Lung microvascular endothelial cell (primary cell): ENCODE data around the gene EPPIN. TPM values are rescaled to one million over a fixed set of nuclear protein-coding genes. Genes with fewer than 3 reads are reported as not detected.
A peak's percentile ranks its signal among the peaks of the same experiment; 100 is the strongest.
"Not testable (repeated sequence)": the region's sequence is repeated elsewhere in the genome, so short reads cannot be mapped to it uniquely, and the experiment has no call there.

Source experiments
- DNase-seq, 2 donors: peaks; one replicate each; pipeline versions ENCODE4 v3.0.0 to v3.0.0-alpha.2; 2010; ENCODE audit warnings: low read depth in 2 of 2
- total RNA-seq: library from RNA; depleted of rRNA; stranded (reverse); fragments of >200 nt; gene quantifications from 2 replicates; pipeline ENCODE4 v1.2.1, GENCODE V29; 2014

EPPIN gene
- not detected in 2 replicates for total RNA-seq

DNA sequence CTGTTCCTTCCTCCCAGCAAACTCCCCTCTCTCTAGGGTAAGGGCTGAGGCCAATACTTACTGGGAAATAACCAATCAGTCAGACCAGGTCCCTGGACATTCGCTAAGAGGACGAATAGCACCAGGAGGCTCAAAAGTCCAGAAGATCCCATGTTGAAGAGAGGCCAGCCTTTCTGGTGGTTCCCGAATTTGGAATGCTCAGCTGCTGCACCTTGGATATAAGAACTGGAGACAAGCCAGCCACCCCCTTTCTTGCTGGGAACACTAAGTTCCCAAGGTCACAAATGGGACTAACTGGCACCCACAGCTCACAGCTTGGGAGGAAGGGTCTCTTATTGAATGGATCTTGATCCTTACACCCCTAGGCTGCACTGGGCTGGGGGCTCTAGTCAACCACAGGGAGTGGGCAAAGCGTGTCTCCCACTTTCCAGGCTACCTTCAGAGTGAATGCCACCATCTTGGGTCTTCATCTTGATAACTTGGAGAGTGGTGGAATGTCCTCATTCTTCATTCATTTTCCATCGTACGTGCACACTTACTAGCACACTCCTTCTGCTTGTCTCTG is at the start of gene EPPIN:
EPPIN (minus strand) TSS at position 196 of the 565 bp plus-strand sequence; CDS start at position 152, 44 bp downstream.
- no peak for DNase-seq

DNA sequence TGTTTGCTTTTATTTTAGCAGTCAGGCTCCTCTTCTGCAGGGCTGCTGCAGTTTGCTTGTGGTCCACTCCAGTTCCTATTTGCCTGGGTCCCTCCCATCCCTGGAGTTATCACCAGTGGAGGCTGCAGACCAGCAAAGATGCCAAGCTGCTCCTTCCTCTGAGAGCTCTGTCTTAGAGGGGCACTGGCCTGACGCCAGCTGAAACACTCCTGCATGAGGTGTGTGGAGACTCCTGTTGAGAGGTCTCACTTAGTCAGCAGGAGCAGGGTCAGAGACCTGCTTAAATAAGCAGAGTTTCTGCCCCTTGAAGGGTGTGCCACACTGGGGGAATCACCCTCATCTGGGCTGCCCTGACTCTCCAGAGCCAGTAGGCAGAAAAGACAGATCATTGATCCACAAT is 48.0 kb upstream of the EPPIN start:
- no peak for DNase-seq

DNA sequence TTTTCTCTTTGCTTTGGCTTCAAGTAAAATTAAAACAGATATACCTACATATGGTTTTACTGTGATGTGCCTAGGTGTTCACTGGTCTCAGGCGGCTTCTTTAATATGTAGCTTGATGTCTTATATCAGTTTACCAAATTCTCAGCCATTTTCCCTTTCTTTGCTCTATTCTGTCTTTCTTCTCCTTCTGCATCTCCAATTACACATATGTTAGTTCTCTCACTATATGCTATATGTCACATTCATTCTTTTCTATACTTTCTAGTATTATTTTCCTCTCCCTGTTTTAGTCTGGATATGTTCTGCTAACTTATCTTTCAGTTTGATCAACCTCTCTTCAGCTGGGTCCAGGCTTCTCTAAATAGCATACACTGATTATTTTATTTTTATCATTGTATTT is 46.3 kb upstream of the EPPIN start:
- DNase-seq: no peak

GRCh38 chr20:45592574-45593189 is 45.5 kb upstream of the EPPIN start:
- peak; percentile 36 to 55 for DNase-seq

GRCh38 chr20:45589725-45590124 is 42.5 kb upstream of the EPPIN start:
- DNase-seq: no peak

- no peak for DNase-seq
Observed at GRCh38 chr20:45588800-45589199, 41.6 kb upstream of the EPPIN start.

GRCh38 chr20:45585986-45586385 is 38.8 kb upstream of the EPPIN start:
- DNase-seq: not testable (repeated sequence)

- not testable (repeated sequence) for DNase-seq
Observed at GRCh38 chr20:45584294-45584693, 37.1 kb upstream of the EPPIN start.

DNA sequence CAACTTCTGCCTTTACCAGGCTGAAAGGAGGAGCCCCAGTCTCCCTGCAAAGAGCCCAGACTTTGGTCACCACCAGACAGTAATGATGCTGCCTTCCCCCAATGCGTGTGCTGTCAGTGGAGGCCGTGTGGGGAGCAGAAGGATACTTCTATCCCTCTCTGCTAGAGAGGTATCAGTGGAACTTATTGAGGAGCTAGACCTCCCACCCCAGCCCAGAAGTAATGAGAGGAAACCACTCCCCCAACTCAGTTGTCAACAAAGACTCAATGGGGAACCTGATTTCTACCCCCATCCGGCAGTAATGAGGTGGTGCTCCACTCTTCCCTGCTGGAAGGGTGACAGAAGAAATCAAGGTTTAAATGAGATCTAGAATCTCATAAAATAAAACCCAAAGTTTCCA is 36.3 kb upstream of the EPPIN start:
- no peak for DNase-seq

- no peak for DNase-seq
Observed at GRCh38 chr20:45581702-45582101, 34.5 kb upstream of the EPPIN start.

DNA sequence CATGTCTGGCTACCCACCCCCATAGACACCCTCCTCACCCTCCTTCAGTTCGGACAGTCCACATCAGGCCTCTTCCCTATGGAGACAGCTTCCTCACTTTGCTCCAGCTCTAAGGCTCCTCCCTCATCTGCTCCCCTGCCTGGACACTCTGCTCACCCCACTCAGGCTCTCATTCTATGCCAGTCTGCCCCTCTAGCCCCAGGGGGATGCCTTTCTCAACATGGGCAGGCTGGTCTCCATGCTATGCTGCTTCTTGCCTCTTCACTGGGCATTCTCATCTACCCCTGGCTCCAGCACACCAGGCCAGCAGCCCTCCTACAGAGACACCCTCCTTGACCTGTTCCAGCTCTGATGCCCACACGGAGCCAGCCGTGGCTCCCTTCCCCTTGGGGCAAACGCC is 32.0 kb upstream of the EPPIN start, which contains the start of gene WFDC8:
WFDC8 (minus strand) TSS at position 101 of the 400 bp plus-strand sequence; CDS start at position 64, 37 bp downstream.
- DNase-seq: no peak

GRCh38 chr20:45578231-45578630 is 31.0 kb upstream of the EPPIN start:
- no peak for DNase-seq

DNA sequence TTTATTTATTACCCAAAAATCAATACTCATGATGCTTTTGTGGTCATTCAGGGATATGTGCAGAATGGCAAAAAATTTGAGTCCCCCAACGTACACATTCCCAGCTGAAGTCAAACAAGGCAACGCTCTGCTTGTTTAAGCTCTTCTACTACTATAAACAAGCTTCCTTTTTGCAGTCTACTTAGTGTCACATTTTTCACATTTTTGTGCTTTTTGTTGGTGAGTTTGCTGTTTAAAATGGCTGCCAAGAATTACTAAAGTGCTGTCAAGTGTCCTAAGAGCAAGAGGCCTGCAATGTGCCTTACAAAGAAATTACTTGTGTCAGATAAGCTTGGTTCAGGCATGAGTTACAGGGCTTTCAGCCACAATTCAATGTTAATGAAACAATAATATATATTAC is 29.8 kb upstream of the EPPIN start:
- DNase-seq: no peak

GRCh38 chr20:45575931-45576330 is 28.7 kb upstream of the EPPIN start:
- DNase-seq: no peak

GRCh38 chr20:45569650-45570049 is 22.4 kb upstream of the EPPIN start:
- not testable (repeated sequence) for DNase-seq

DNA sequence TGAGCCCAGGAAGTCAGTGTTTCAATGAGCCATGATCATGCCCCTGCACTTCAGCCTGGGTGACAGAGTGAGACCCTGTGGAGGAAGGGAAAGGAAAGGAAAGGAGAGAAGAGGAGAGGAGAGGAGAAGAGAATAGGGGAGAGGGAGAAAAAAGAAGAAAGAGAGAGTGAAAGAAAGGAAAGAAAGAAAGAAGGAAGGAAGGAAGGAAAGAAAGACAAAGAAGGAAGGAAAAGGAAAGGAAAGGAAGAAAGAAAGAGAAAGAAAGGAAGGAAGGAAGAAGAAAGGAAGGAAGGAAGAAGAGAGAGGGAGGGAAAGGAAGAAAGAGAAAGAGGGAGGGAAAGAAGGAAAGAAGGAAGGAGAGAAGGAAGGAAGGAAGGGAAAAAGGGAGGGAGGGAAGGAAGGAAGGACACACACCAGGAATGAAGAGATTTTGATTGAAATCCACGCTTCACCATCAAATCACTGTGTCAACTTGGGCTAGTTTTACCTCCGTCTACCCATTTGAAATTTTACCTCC is 17.6 kb upstream of the EPPIN start:
- DNase-seq: no peak

- DNase-seq: no peak
Observed at GRCh38 chr20:45555198-45555597, 8.0 kb upstream of the EPPIN start.

DNA sequence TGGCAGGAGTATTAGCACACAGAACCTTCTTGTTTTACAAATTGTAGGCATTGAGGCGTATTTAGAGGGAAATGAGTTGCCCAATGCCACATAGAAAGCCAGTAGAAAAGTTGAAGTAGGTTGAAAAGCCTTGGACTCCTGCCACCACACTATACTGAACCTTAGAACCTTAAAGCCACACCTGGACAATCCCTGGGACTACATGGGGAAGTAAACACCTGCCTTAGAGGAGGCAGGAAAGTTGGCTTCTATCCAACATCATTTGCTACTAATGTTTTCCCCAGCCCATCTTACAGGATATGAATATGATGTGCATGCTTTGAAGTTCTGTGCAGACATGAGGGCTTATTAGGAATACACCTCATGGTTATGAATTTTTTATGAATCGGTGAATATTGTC is 5.3 kb upstream of the EPPIN start:
- no peak for DNase-seq

DNA sequence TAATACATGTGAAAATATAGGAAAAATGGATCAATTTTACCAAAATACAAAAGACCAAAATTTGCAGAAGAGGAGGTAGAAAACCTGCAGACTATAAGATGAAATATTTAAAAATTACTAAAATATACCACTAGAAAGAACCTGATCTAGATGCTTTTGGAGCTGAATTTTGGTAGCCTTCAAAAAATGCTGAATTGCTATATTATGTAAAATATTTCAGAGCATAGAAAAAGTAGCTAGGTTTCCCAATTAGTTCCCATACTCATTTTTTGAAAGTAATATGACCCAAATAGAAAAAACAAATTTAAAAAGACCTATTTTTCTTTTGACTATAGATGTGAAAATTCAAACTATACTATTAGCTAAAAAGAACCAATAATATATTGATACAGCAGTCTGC is 3.6 kb upstream of the EPPIN start:
- no peak for DNase-seq

DNA sequence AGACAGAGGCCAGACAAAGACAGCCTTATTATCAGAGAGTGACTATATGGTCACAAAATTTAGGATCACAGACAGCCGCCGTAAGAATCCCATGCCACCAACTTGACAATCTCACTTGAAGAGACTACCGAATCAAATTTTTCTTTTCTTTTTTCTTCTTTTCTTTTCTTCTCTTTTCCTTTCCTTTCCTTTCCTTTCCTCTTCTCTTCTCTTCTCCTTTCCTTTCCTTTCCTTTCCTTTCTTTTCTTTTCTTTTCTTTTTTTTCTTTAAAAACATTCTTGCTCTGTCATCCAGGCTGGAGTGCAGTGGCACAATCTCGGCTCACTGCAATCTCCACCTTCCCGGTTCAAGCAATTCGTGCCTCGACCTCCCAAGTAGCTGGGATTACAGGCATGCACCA is 1.2 kb upstream of the EPPIN start:
- DNase-seq: no peak

DNA sequence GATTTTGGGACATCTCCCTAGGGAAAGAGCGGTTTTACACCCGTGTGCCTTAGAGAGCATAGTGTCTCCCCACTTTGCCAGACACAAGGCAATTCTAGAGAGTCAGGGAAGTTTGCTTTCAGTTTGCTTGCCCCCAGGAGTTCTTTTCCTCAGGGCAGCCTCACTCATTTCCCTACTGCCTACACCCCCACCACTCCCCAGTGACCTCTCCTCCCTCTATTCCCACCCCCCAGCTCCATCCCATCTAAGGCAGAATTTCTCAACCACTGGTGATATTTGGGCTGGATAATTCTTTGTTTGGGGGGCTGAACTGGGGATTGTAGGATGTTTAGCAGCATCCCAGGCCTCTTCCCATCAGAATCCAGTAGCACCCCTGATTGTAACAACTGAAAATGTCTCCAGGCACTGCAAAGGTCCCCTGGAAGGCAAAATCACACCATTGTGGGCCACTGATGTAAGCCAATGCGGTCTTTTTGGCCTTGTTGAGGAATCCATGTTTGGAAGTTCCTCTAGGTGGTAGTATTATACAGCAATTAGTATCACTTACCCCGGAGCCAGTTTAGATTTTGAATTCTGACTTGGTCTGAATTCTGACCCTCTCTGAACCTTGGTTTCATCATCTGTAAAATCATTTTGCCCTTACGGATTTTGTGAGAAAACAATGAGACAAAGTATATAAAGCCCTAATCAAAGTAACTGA is 1.3 kb downstream of the EPPIN start:
- peak; percentile 2 to 5 for DNase-seq

DNA sequence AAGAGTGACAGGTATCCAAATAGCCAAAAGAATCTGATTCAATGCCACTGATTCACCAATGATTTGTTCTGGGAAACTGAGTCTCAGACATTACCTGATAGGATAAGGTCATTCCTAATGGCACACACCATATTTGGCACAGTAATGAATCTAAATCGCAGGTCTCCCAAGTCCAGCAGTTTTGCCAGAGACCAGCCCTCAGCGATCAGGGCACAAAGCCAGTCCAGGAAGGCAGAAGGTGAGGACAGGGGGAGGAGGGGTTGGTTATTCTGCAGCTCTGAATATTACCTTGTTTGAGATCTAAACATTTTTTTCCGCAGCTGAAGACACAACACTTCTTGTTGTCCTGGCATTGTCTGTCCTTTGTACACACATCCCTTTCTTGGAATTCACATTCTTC is 1.9 kb downstream of the EPPIN start:
- no peak for DNase-seq

DNA sequence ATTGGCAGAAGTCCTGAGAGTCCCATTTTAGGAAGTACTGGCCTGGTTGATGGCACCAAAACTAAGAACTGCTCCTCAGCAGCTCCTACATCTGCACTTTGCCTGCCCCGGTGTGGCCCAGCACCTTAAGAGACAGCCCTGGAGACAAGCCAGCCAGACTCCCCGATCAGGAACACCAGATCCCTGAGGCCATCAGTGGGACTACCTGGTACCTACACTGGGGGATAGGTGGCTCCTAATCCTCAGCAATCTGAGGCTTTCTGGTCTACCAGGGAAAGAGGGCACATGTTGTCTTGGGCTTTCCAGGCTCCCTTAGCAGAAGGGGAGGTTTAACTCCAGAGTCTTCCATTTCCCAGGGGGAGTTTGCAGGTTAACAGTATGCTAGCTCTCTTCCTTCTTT is 7.8 kb downstream of the EPPIN start, which contains the start of gene WFDC6:
WFDC6 (minus strand) TSS at position 101 of the 400 bp plus-strand sequence; CDS start at position 26, 75 bp downstream.
- no peak for DNase-seq
